Heart left ventricle (tissue), 16 donors: Measurements from ENCODE around the gene ZNF217. TPM values are rescaled to one million over a fixed set of nuclear protein-coding genes. Genes with fewer than 3 reads are reported as not detected.
"Not testable (repeated sequence)": the region's sequence is repeated elsewhere in the genome, so short reads cannot be mapped to it uniquely, and the experiment has no call there.

Experiments used
- ATAC-seq, 4 donors: fragments of 200-7000 bp; cut with Tn5 transposase; one replicate each; pipeline ENCODE4 v1.9.1; 2020 to 2022; ENCODE audit warnings: moderate library complexity in 4 of 4, mild to moderate bottlenecking in 3 of 4, moderate number of reproducible peaks in 1 of 4
- DNase-seq, 5 donors: peaks; one replicate each; pipeline ENCODE4 v3.0.0-alpha.2; 2020
- H3K27ac ChIP-seq, 12 donors: fragments of 200-600 bp; sonication (generic) in 4 of 12; one replicate each; pipeline versions ENCODE4 v1.5.0 to v1.8.0; 2016 to 2022; ENCODE audit warnings: mild to moderate bottlenecking in 2 of 12
- H3K27me3 ChIP-seq, 9 donors: fragments of 200-600 bp; sonication (generic) in 2 of 9; one replicate each; pipeline versions ENCODE4 v1.5.1 to v1.8.0; 2016 to 2022; ENCODE audit warnings: mild to moderate bottlenecking in 3 of 9
- H3K36me3 ChIP-seq, 9 donors: fragments of 200-600 bp; sonication (generic) in 2 of 9; one replicate each; pipeline versions ENCODE4 v1.5.0 to v1.8.0; 2018 to 2022; ENCODE audit warnings: mild to moderate bottlenecking in 2 of 9
- H3K4me1 ChIP-seq, 12 donors: fragments of 200-600 bp; sonication (generic) in 4 of 12; one replicate each; pipeline versions ENCODE4 v1.5.0 to v1.8.0; 2016 to 2022; ENCODE audit warnings: mild to moderate bottlenecking in 3 of 12
- H3K4me3 ChIP-seq, 12 donors: fragments of 200-600 bp; sonication (generic) in 4 of 12; one replicate each; pipeline versions ENCODE4 v1.5.0 to v1.8.0; 2017 to 2022; ENCODE audit warnings: mild to moderate bottlenecking in 9 of 12, moderate library complexity in 4 of 12
- H3K9me3 ChIP-seq, 12 donors: fragments of 200-600 bp; sonication (generic) in 4 of 12; one replicate each; pipeline versions ENCODE4 v1.5.0 to v1.8.0; 2016 to 2022; ENCODE audit warnings: mild to moderate bottlenecking in 1 of 12
- CTCF ChIP-seq, 12 donors: fragments of 200-600 bp; sonication (generic) in 4 of 12; IDR thresholded peaks; one replicate each; pipeline versions ENCODE4 v1.5.0 to v1.8.0; 2018 to 2022; ENCODE audit warnings: antibody characterized with exemption in 12 of 12, mild to moderate bottlenecking in 5 of 12
- POLR2A ChIP-seq, 2 donors: fragments of 450-650 bp; IDR thresholded peaks; one replicate each; pipeline ENCODE4 v1.6.1; 2017; ENCODE audit warnings: antibody characterized with exemption in 2 of 2, mild to moderate bottlenecking in 2 of 2, moderate library complexity in 2 of 2
- WGBS, 4 donors: extraction: QIAGEN DNeasy Blood & Tissue Kit in 2 of 4; methylation state at CpG; one replicate each; pipeline versions ENCODE4 v1.1.5 to v1.1.7; 2013 to 2018; 5-methylcytosine and 5-hydroxymethylcytosine counted together
- intact Hi-C, 10 donors: fragments of 100-400 bp; cut with DNase I; formaldehyde crosslinking; loops; one replicate each; pipeline versions ENCODE4 v1.11.1 to v1.14.2; 2022
- polyA plus RNA-seq, 2 donors: library from polyadenylated mRNA; stranded (reverse); fragments of 200-250 nt; gene quantifications; one replicate each; pipeline ENCODE4 v1.2.3, GENCODE V29; 2013
- total RNA-seq, 9 donors: library from RNA; depleted of rRNA in 2 of 9; stranded (reverse); fragments of >200 nt in 2 of 9; fragmentation: NEBNext Ultra II Directional in 3 of 9; extraction: Animal tissue kit (Norgen Biotek cat#: 25700) in 3 of 9; gene quantifications; one replicate each; pipeline versions ENCODE4 v1.1.0 to v1.2.4, GENCODE V29; 2016 to 2023
- donor health status: ischemic (EF 13 %, LVEDD 7.1; RV severe dilation, severe dysfunction).
- donor health status: healthy with polysubstance abuse.
- donor health status: DM: no; HTN: yes; CAD: no.
- donor health status: DM: no; HTN: no; CAD: no.
- donor health status: ischemic (EF 25% LVEDD 6.9; RV normal size, moderate dysfunction).
- donor health status: ischemic (EF 25% LVEDD 5.7; RV mildly dilated, moderate dysfunction).
- donor health status: healthy.
- donor health status: DM: yes; HTN: yes; CAD: no.
- donor health status: ischemic (EF 35%, LVEDD 5.7; RV mildly dilated, moderate dysfunction).
- donor health status: nonischemic (EF 11% LVEDD 7.7; RV severe dilation, severe dysfunction).
- donor health status: DM: yes; HTN: yes; CAD: no.
- donor health status: PGD.
- donor health status: ischemic (EF 29% LVEDD 5.4; RV normal size, mild dysfunction).
- donor health status: nonischemic (EF 23%, LVEDD 6.1; RV moderate dilation, normal function).

The ZNF217 gene
- total and polyA plus RNA-seq, 11 donors, result 3.7 to 24.1 (median 8.0) TPM

DNA sequence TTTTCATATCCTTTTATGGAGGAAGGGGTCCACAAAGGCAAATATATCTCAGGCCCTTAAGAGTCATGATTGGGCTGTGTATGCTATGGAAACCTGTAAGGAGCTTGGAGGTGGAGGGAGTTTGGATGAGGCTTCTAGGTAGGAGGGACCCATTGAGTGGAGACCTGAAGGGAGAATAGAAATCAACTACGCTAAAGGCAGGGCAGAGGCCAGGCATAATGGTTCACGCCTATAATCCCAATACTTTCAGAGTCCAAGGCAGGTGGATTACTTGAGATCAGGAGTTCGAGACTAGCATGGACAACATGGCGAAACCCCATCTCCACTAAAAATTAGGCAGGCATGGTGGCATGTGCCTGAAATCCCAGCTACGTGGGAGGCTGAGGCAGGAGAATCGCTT lies 34.4 kb upstream of the ZNF217 start:
- H3K27me3 ChIP-seq, result no peaks in the 10 kb centered on the region
- H3K4me1 ChIP-seq, result peaks cover 0 to 29% (median 7%) of the 10 kb centered on the region in 12 donors
- WGBS, 4 donors, result 93 to 98% (median 97%) methylated on average over 6 of the region's 6 CpGs
- H3K27ac ChIP-seq, result no peak overlapping the region
- H3K4me3 ChIP-seq, result no peak overlapping the region
- no peaks in the 10 kb centered on the region for H3K9me3 ChIP-seq
- DNase-seq (no peak), ATAC-seq (no peak)
- no peaks in the 10 kb centered on the region for H3K36me3 ChIP-seq
- no peak for TF ChIP-seq POLR2A (IDR thresholded peaks at IDR 0.05)
- TF ChIP-seq CTCF (IDR thresholded peaks at IDR 0.05), result no peak
- intact Hi-C loops, result loop anchor here in 2 of 10 donors (10.0 kb wide), 1 partner anchor 107 kb away; no protein-coding TSS in a partner anchor

DNA sequence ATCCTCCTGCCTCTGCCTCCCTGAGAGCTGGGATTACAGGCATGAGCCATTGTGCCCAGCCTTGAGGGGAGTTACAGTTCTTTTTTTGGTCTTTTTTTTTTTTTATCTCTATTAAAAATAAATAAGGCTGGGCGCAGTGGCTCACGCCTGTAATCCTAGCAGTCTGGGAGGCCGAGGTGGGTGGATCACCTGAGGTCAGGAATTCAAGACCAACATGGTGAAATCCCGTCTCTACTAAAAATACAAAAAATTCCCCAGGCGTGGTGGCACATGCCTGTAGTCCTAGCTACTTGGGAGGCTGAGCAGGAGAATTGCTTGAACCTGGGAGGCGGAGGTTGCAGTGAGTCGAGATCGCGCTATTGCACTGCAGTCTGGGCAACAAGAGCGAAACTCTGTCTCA lies 33.4 kb upstream of the ZNF217 start:
- not testable (repeated sequence) for H3K27ac ChIP-seq, DNase-seq, H3K27me3 ChIP-seq, H3K36me3 ChIP-seq, ATAC-seq, H3K4me3 ChIP-seq, H3K9me3 ChIP-seq
- 96 to 98% (median 98%) methylated on average over 10 of the region's 10 CpGs for WGBS, 4 donors
- H3K4me1 ChIP-seq, result peaks cover 5 to 39% (median 18%) of the 10 kb centered on the region in 12 donors
- intact Hi-C loops, result loop anchor here in 2 of 10 donors (10.0 kb wide), 1 partner anchor 108 kb away; no protein-coding TSS in a partner anchor

DNA sequence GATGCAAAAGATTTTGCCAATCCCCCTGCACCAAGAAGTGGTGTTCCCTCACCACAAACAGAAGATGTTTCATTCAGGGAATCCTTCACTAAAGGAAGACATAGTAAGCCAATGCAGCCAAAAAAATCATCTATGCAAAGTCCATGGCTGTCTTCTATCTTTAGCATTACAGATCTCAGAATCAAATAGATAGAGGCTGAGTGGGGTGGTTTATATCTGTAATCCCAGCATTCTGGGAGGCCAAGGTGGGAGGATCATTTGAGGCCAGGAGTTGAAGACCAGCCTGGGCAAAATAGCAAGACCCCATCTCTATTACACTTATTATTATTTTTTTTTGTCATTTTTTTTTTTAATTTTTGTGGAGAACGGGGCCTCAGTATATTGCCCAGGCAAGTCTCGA lies 32.9 kb upstream of the ZNF217 start:
- TF ChIP-seq POLR2A (IDR thresholded peaks at IDR 0.05), result no peak
- H3K36me3 ChIP-seq, result no peaks in the 10 kb centered on the region
- WGBS, 4 donors, result 98 to 100% (median 99%) methylated on average over 2 of the region's 2 CpGs
- no peaks in the 10 kb centered on the region for H3K27me3 ChIP-seq
- DNase-seq (no peak), ATAC-seq (no peak)
- intact Hi-C loops, result loop anchor here in 2 of 10 donors (10.0 kb wide), 1 partner anchor 108 kb away; no protein-coding TSS in a partner anchor
- peaks cover 8 to 43% (median 22%) of the 10 kb centered on the region in 12 donors for H3K4me1 ChIP-seq
- no peaks in the 10 kb centered on the region for H3K9me3 ChIP-seq
- no peak overlapping the region for H3K27ac ChIP-seq
- H3K4me3 ChIP-seq, result no peak overlapping the region

GRCh38 chr20:53625311-53626129 lies 31.9 kb upstream of the ZNF217 start:
- Histone ChIP-seq H3K27ac (no peak overlapping the region), H3K4me1 (peaks cover 12 to 54% (median 27%) of the 10 kb centered on the region in 12 donors), H3K4me3 (no peak overlapping the region), H3K36me3 (no peaks in the 10 kb centered on the region), H3K27me3 (no peaks in the 10 kb centered on the region), H3K9me3 (no peaks in the 10 kb centered on the region)
- ATAC-seq, result no peak
- no peak for DNase-seq
- TF ChIP-seq POLR2A (IDR thresholded peaks at IDR 0.05), result no peak
- TF ChIP-seq CTCF (IDR thresholded peaks at IDR 0.05), result no peak
- intact Hi-C loops, result loop anchor here in 2 of 10 donors (10.0 kb wide), 1 partner anchor 109 kb away; no protein-coding TSS in a partner anchor
- 81 to 91% (median 86%) methylated on average over 9 of the region's 9 CpGs for WGBS, 4 donors

- intact Hi-C loops, result loop anchor here in 2 of 10 donors (10.0 kb wide), 1 partner anchor 110 kb away; no protein-coding TSS in a partner anchor
- H3K4me3 ChIP-seq, H3K36me3 ChIP-seq, H3K27me3 ChIP-seq, ATAC-seq, H3K9me3 ChIP-seq, DNase-seq: not testable (repeated sequence)
- WGBS, 4 donors, result 69 to 83% (median 82%) methylated on average over 7 of the region's 7 CpGs
- Histone ChIP-seq H3K4me1 (peaks cover 12 to 60% (median 27%) of the 10 kb centered on the region in 12 donors), H3K27ac (peak overlapping the region in 2 of 12 donors; percentile 80 to 85)
These were observed 31.2 kb upstream of the ZNF217 start for GRCh38 chr20:53624927-53625250.
